ENCODE data around the gene BRD9.

BRD9 gene

DNA sequence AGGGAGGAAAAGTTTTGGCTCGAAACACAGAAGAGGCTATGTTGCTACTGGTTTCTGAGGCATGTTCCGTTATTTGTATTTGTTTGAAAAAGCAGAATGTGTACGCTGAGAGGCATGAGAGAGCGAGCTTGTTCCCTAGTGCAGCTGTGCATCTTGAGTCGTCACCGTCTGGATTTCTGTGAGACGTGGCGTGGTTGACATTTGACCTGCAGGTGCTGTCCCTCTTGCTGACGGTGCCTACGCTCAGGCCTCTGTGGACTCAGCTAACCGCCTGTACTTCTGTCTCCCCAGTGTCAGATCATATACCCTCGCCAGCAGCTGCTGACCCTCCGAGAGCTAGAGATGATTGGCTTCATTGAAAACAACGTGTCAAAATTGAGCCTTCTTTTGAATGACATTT lies 21.6 kb upstream of the BRD9 start:
- Histone ChIP-seq H3K27me3 (replicated peaks; ENCODE audit: control insufficient read depth, insufficient read depth, low read length) (no peaks in the 10 kb centered on the region), H3K36me3 (ENCODE audit: control insufficient read depth, insufficient read depth, low read length) (peaks cover 18% of the 10 kb centered on the region), H3K4me3 (replicated peaks; ENCODE audit: low read depth, low read length) (no peak overlapping the region)
- TF ChIP-seq, protein P1, sequence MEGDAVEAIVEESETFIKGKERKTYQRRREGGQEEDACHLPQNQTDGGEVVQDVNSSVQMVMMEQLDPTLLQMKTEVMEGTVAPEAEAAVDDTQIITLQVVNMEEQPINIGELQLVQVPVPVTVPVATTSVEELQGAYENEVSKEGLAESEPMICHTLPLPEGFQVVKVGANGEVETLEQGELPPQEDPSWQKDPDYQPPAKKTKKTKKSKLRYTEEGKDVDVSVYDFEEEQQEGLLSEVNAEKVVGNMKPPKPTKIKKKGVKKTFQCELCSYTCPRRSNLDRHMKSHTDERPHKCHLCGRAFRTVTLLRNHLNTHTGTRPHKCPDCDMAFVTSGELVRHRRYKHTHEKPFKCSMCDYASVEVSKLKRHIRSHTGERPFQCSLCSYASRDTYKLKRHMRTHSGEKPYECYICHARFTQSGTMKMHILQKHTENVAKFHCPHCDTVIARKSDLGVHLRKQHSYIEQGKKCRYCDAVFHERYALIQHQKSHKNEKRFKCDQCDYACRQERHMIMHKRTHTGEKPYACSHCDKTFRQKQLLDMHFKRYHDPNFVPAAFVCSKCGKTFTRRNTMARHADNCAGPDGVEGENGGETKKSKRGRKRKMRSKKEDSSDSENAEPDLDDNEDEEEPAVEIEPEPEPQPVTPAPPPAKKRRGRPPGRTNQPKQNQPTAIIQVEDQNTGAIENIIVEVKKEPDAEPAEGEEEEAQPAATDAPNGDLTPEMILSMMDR (IDR thresholded peaks at IDR 0.05; ENCODE audit: insufficient read depth, low read length, poor library complexity, severe bottlenecking), result no peak
- no peak for DNase-seq (ENCODE audit: extremely low read depth, insufficient read length)

DNA sequence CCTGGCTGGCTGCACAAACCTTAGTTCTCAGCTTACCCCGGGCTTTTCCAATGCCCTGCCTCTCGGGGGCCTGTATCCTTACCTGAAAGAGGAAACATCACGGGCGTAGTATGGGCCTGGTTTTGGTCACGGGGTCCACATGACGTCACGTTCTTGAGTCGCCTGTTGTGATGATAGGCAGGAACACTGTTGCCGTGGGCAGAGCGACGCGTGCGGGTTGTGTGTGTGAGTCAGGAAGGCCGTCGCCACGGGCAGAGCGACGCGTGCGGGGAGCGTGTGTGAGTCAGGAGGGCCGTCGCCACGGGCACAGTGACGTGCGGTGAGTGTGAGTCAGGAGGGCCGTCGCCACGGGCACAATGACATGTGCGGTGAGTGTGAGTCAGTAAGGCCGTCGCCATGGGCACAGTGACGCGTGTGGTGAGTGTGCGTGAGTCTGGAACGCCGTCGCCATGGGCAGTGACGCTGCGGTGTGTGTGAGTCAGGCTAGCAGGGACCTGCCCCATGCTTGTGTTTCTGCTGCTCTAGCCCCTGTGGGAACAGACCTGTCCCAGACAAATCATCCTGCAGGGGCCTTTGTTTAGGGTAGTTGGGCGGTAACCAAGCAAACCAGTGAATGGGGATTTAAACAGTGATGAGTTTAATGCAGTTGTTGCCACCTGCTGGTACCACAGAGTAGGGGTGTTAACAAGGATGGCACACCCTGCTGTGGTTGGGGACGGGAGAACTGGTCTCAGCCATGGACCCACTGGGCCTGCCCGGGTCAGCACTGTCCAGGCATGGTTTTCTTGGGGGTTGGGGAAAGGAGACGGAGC lies 19.9 kb upstream of the BRD9 start:
- Histone ChIP-seq H3K4me3 (replicated peaks; ENCODE audit: low read depth, low read length) (no peak overlapping the region), H3K36me3 (ENCODE audit: control insufficient read depth, insufficient read depth, low read length) (peaks cover 24% of the 10 kb centered on the region), H3K27me3 (replicated peaks; ENCODE audit: control insufficient read depth, insufficient read depth, low read length) (no peaks in the 10 kb centered on the region)
- no peak for DNase-seq (ENCODE audit: extremely low read depth, insufficient read length)
- TF ChIP-seq, protein P1 (IDR thresholded peaks at IDR 0.05; ENCODE audit: insufficient read depth, low read length, poor library complexity, severe bottlenecking), result no peak

DNA sequence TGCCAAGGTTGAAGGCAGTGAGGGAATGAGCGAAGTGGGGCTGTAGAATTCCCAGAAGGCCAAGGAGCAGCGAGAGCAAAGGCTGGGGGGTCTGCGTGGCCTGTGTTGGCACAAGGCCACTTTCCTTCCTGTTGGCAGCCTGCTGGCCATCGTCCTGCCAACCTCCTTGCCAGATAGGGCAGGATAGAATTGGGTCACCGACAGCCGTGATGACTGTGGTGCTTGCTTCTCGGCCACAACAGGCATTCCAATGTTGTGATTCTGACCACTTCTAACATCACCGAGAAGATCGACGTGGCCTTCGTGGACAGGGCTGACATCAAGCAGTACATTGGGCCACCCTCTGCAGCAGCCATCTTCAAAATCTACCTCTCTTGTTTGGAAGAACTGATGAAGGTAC lies 19.0 kb upstream of the BRD9 start:
- Histone ChIP-seq H3K4me3 (replicated peaks; ENCODE audit: low read depth, low read length) (no peak overlapping the region), H3K36me3 (ENCODE audit: control insufficient read depth, insufficient read depth, low read length) (peaks cover 25% of the 10 kb centered on the region), H3K27me3 (replicated peaks; ENCODE audit: control insufficient read depth, insufficient read depth, low read length) (no peaks in the 10 kb centered on the region)
- TF ChIP-seq, protein P1 (IDR thresholded peaks at IDR 0.05; ENCODE audit: insufficient read depth, low read length, poor library complexity, severe bottlenecking), result no peak
- no peak for DNase-seq (ENCODE audit: extremely low read depth, insufficient read length)

DNA sequence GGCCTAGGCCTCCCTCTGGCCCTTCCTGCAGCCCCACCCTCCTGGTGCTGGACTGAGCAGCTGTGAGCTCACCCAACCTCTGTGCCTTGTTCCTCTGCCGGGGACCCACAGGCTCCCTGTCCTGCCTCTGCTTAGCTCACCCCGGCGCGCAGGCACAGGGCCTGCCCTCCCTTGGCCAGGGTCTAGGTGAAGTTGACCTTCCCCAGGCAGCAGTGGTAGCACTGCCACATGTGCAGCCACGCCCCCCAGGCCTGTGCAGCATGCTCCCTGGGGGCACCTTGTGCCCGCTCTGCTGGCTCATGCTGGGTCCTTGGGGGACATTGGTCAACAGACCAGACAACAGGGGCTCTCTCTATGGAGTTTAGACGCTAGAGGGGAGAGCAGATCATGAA lies 18.2 kb upstream of the BRD9 start:
- Histone ChIP-seq H3K36me3 (ENCODE audit: control insufficient read depth, insufficient read depth, low read length) (peaks cover 21% of the 10 kb centered on the region), H3K4me3 (replicated peaks; ENCODE audit: low read depth, low read length) (no peak overlapping the region), H3K27me3 (replicated peaks; ENCODE audit: control insufficient read depth, insufficient read depth, low read length) (no peaks in the 10 kb centered on the region)
- DNase-seq (ENCODE audit: extremely low read depth, insufficient read length), result no peak
- TF ChIP-seq, protein P1 (IDR thresholded peaks at IDR 0.05; ENCODE audit: insufficient read depth, low read length, poor library complexity, severe bottlenecking), result no peak

DNA sequence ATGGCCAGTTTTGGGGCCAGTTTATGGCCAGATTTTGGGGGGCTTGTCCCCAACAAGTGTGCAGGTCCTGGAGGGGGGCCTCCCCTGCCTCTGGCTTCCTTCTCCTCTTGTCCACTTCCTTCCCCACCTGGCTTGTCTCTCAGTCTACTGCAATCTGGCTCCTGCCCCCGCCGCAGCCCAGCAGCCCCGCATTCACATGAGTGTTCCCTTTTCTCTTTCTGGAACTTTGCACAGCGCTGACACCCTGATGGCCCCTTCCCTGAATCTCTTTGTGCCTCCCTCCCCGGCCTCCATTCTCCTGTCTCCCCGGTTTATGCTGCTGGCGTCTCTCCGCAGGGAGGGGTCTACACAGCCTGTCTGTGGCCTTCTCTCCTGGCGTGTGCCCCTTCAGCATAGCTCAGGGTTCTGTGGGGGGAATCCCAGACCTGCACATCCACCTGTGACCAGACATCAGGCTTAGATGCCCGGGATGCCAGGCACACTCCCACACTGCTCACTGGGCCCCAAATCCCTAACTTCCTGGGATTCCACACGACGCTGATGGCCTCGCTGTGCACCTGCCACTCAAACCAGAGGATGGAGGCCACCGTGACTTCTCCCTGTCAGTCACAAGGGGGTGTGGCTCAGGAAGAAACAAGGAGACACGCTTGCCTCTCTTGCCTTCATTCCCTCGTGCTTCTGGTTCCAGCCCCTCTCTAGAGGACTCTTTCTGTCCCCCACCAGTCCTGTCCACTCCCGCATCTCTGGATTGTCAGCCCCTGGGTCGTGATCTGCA lies 17.6 kb upstream of the BRD9 start:
- peaks cover 21% of the 10 kb centered on the region for H3K36me3 ChIP-seq (ENCODE audit: control insufficient read depth, insufficient read depth, low read length)
- no peak overlapping the region for H3K4me3 ChIP-seq (replicated peaks; ENCODE audit: low read depth, low read length)
- TF ChIP-seq, protein P1 (IDR thresholded peaks at IDR 0.05; ENCODE audit: insufficient read depth, low read length, poor library complexity, severe bottlenecking), result no peak

More for the DNA sequence above, 17.6 kb upstream of the BRD9 start:
- no peak for DNase-seq (ENCODE audit: extremely low read depth, insufficient read length)
- H3K27me3 ChIP-seq (replicated peaks; ENCODE audit: control insufficient read depth, insufficient read depth, low read length), result no peaks in the 10 kb centered on the region

Data from GM06990 (cell line).